Measurements from ENCODE around the gene PCDH9. TPM values are rescaled to one million over a fixed set of nuclear protein-coding genes. Genes with fewer than 3 reads are reported as not detected.
A peak's percentile ranks its signal among the peaks of the same experiment; 100 is the strongest.

PCDH9 gene
- total RNA-seq, 1 experiment from 2014 or later: 4.2 TPM

DNA sequence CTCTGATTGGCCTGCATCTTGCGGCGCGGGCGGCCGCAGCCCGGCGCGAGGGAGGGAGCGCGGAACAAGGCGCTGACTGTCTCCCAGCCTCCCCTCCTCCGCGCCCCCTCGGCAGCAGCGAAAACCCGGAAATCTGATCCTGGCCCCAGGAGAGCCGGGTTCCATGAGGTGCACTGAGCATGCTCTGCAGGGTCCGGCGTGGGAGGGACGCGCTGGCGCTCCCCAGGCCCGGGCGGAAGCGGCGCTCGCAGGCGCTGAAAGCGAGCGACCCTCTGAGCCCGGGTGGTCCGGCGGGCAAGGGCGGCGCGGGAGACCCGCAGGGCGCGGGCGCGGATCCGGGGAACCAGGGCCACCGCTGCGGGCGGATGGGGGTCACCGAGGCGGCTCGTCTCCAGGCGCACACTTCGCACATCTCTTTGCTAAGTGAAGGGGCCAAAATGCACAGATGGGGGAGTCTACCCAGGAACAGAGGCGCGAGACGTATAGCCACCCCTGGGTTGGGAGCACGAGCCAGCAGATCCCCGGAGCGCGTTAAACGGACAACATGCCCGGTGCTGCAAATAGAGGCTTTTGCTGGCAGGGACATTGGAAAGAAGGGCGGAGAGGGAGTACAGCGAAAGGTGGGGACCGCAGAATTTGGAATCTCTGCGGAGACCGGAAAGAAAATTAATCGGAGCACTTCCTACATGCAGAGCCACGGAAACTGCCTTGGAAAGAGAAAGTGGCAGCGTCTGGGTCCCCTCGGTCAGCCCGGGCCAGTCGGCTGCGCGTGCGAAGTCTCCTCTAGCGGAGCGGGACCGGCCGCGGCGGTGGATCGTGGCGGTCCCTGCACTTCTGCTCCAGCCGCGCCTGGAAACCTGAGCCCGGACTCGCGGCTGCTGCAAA lies 510 bp upstream of the PCDH9 start:
- POLR2A ChIA-PET: no interaction called here
- Histone ChIP-seq H3K4me3 (ENCODE audit: low read depth in 2 of 2, low read length in 2 of 2) (peak overlapping the region; percentile 70 to 84), H3K4me1 (ENCODE audit: control insufficient read depth, insufficient read depth, low read length) (no peaks in the 10 kb centered on the region; the same call in 1 of the 2 replicates), H3K27ac (ENCODE audit: low read length) (peak overlapping the region; percentile 83), H3K36me3 (ENCODE audit: control insufficient read depth, insufficient read depth, low read length) (no peaks in the 10 kb centered on the region), H3K27me3 (ENCODE audit: control insufficient read depth, insufficient read depth, low read length) (no peaks in the 10 kb centered on the region), H3K9me3 (ENCODE audit: control insufficient read depth, insufficient read depth, low read depth, low read length) (no peaks in the 10 kb centered on the region)
- DNase-seq (ENCODE audit: low read depth, low spot score): peak; percentile 72
- CTCF ChIA-PET: no interaction called here
- no TSS peak for BruUV-seq (replicated peaks)
- in situ Hi-C loops (cut with HindIII; ENCODE audit: low pct_unique_long_range_greater_than_20kb, low sequenced_read_pairs) (no loop called here), intact Hi-C loops (cut with micrococcal nuclease; ENCODE audit: unreplicated experiment) (no loop called here)
- TF ChIP-seq POLR2AphosphoS5 (IDR thresholded peaks at IDR 0.05; ENCODE audit: low read depth, low read length) (peak; percentile 47; the same call in 1 of the 2 replicates), TCF7L2 (IDR thresholded peaks at IDR 0.05; ENCODE audit: low read depth, low read length) (no peak)
- TF ChIP-seq, protein P1, sequence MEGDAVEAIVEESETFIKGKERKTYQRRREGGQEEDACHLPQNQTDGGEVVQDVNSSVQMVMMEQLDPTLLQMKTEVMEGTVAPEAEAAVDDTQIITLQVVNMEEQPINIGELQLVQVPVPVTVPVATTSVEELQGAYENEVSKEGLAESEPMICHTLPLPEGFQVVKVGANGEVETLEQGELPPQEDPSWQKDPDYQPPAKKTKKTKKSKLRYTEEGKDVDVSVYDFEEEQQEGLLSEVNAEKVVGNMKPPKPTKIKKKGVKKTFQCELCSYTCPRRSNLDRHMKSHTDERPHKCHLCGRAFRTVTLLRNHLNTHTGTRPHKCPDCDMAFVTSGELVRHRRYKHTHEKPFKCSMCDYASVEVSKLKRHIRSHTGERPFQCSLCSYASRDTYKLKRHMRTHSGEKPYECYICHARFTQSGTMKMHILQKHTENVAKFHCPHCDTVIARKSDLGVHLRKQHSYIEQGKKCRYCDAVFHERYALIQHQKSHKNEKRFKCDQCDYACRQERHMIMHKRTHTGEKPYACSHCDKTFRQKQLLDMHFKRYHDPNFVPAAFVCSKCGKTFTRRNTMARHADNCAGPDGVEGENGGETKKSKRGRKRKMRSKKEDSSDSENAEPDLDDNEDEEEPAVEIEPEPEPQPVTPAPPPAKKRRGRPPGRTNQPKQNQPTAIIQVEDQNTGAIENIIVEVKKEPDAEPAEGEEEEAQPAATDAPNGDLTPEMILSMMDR (IDR thresholded peaks at IDR 0.05): no peak
- peak; percentile 98 for ATAC-seq

DNA sequence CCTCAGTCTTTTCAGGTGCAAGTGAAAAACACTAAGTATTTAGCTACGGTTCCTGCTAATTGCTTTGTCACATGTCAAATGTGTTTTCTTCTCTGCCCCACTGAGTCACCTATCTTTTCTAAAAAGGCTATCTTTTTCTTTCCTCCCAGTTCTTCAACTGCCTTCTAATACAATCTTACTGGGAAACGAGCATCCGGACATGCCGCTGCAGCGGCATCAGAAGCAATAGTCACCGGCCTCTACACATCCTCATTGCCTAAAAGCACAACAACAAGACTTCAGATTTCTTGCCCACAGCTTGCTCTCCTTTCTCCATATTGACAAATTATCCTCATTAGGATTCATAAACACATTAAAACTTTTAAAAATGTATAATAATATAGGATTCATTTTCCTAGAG lies 1.2 kb downstream of the PCDH9 start:
- H3K9me3 ChIP-seq (ENCODE audit: control insufficient read depth, insufficient read depth, low read depth, low read length): no peaks in the 10 kb centered on the region
- no peaks in the 10 kb centered on the region for H3K27me3 ChIP-seq (ENCODE audit: control insufficient read depth, insufficient read depth, low read length)
- intact Hi-C loops (cut with micrococcal nuclease; ENCODE audit: unreplicated experiment): loop anchor here (10.0 kb wide), 2 partner anchors 234 to 544 kb away; no protein-coding TSS in a partner anchor
- ChIA-PET CTCF (no interaction called here), POLR2A (no interaction called here)
- DNase-seq (ENCODE audit: low read depth, low spot score) (no peak), ATAC-seq (no peak)
- H3K27ac ChIP-seq (ENCODE audit: low read length): no peak overlapping the region
- TF ChIP-seq POLR2AphosphoS5 (IDR thresholded peaks at IDR 0.05; ENCODE audit: low read depth, low read length) (no peak), SIN3A (IDR thresholded peaks at IDR 0.05; ENCODE audit: borderline replicate concordance, insufficient read depth, low read depth, low read length) (no peak), TCF7L2 (IDR thresholded peaks at IDR 0.05; ENCODE audit: low read depth, low read length) (no peak)
- TF ChIP-seq, protein P2, sequence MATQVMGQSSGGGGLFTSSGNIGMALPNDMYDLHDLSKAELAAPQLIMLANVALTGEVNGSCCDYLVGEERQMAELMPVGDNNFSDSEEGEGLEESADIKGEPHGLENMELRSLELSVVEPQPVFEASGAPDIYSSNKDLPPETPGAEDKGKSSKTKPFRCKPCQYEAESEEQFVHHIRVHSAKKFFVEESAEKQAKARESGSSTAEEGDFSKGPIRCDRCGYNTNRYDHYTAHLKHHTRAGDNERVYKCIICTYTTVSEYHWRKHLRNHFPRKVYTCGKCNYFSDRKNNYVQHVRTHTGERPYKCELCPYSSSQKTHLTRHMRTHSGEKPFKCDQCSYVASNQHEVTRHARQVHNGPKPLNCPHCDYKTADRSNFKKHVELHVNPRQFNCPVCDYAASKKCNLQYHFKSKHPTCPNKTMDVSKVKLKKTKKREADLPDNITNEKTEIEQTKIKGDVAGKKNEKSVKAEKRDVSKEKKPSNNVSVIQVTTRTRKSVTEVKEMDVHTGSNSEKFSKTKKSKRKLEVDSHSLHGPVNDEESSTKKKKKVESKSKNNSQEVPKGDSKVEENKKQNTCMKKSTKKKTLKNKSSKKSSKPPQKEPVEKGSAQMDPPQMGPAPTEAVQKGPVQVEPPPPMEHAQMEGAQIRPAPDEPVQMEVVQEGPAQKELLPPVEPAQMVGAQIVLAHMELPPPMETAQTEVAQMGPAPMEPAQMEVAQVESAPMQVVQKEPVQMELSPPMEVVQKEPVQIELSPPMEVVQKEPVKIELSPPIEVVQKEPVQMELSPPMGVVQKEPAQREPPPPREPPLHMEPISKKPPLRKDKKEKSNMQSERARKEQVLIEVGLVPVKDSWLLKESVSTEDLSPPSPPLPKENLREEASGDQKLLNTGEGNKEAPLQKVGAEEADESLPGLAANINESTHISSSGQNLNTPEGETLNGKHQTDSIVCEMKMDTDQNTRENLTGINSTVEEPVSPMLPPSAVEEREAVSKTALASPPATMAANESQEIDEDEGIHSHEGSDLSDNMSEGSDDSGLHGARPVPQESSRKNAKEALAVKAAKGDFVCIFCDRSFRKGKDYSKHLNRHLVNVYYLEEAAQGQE (IDR thresholded peaks at IDR 0.05; ENCODE audit: insufficient read depth in 1 of 2, low read depth in 2 of 2, low read length in 1 of 2): no peak
- TF ChIP-seq, protein P1 (IDR thresholded peaks at IDR 0.05): no peak
- H3K36me3 ChIP-seq (ENCODE audit: control insufficient read depth, insufficient read depth, low read length): no peaks in the 10 kb centered on the region
- peak overlapping the region; percentile 70 to 84 for H3K4me3 ChIP-seq (ENCODE audit: low read depth in 2 of 2, low read length in 2 of 2)
- BruUV-seq (replicated peaks): no TSS peak
- in situ Hi-C loops (cut with HindIII; ENCODE audit: low pct_unique_long_range_greater_than_20kb, low sequenced_read_pairs): no loop called here
- H3K4me1 ChIP-seq (ENCODE audit: control insufficient read depth, insufficient read depth, low read length): peaks cover 4% of the 10 kb centered on the region; the same call in 1 of the 2 replicates
